GM21390 (cell line): ENCODE measurements around the gene CTRB2.
"Not testable (repeated sequence)": the region's sequence is repeated elsewhere in the genome, so short reads cannot be mapped to it uniquely, and the experiment has no call there.

Experiments used
- ATAC-seq: cut with Tn5 transposase; IDR thresholded peaks from one replicate; pipeline ENCODE4 v1.9.1; 2021; ENCODE audit not compliant: unreplicated experiment

CTRB2 gene

GRCh38 chr16:75205961-75206748 is 806 bp downstream of the CTRB2 start:
- ATAC-seq = not testable (repeated sequence)

GRCh38 chr16:75205438-75205837 is 1.5 kb downstream of the CTRB2 start:
- ATAC-seq = not testable (repeated sequence)

- not testable (repeated sequence) for ATAC-seq
These were observed 2.1 kb downstream of the CTRB2 start for GRCh38 chr16:75204905-75205304.

- ATAC-seq = no peak
These were observed 2.6 kb downstream of the CTRB2 start for GRCh38 chr16:75204410-75204758.

- ATAC-seq = no peak
These were observed 3.1 kb downstream of the CTRB2 start for GRCh38 chr16:75203667-75204409.

GRCh38 chr16:75203096-75203495 is 3.9 kb downstream of the CTRB2 start:
- no peak for ATAC-seq

GRCh38 chr16:75202069-75202590 is 4.8 kb downstream of the CTRB2 start:
- no peak for ATAC-seq

GRCh38 chr16:75198135-75198600 is 8.8 kb downstream of the CTRB2 start:
- ATAC-seq = no peak

- no peak for ATAC-seq
These were observed 9.3 kb downstream of the CTRB2 start for GRCh38 chr16:75197522-75198134.

- ATAC-seq = no peak
These were observed 10.1 kb downstream of the CTRB2 start for GRCh38 chr16:75196836-75197235.

GRCh38 chr16:75195811-75196790 is 10.9 kb downstream of the CTRB2 start:
- no peak for ATAC-seq

GRCh38 chr16:75193730-75194444 is 13.1 kb downstream of the CTRB2 start:
- no peak for ATAC-seq

- ATAC-seq = no peak
These were observed 13.7 kb downstream of the CTRB2 start for GRCh38 chr16:75193265-75193650.

- no peak for ATAC-seq
These were observed 14.2 kb downstream of the CTRB2 start for GRCh38 chr16:75192606-75193264.

GRCh38 chr16:75189638-75190245 is 17.2 kb downstream of the CTRB2 start:
- ATAC-seq = no peak

GRCh38 chr16:75188832-75189477 is 18.0 kb downstream of the CTRB2 start:
- ATAC-seq = no peak

- no peak for ATAC-seq
These were observed 25.3 kb downstream of the CTRB2 start for GRCh38 chr16:75181630-75182029.

GRCh38 chr16:75179208-75179607 is 27.8 kb downstream of the CTRB2 start:
- no peak for ATAC-seq
